ENCODE data around the gene KRTAP12-2.

The KRTAP12-2 gene

GRCh38 chr21:44708213-44708865 lies 41.6 kb upstream of the KRTAP12-2 start:
- no peaks in the 10 kb centered on the region for H3K27me3 ChIP-seq (ENCODE audit: insufficient read depth, low read depth, severe bottlenecking)
- 0 out of 2 replicates have a peak overlapping the region, but pooled peaks have one; percentile 7 for H3K27ac ChIP-seq

GRCh38 chr21:44706706-44707581 lies 40.2 kb upstream of the KRTAP12-2 start:
- Histone ChIP-seq H3K27me3 (ENCODE audit: insufficient read depth, low read depth, severe bottlenecking) (no peaks in the 10 kb centered on the region), H3K27ac (no peak overlapping the region), H3K9me3 (ENCODE audit: severe bottlenecking) (no peaks in the 10 kb centered on the region), H3K4me3 (ENCODE audit: low read depth, low read length) (no peak overlapping the region), H3K36me3 (no peaks in the 10 kb centered on the region)
- TF ChIP-seq CTCF (IDR thresholded peaks at IDR 0.05; ENCODE audit: low read depth, low read length), result no peak
- DNase-seq, result peak; percentile 6

More at GRCh38 chr21:44708213-44708865, 41.6 kb upstream of the KRTAP12-2 start:
- DNase-seq, result peak; percentile 10
- Histone ChIP-seq H3K9me3 (ENCODE audit: severe bottlenecking) (no peaks in the 10 kb centered on the region), H3K4me3 (ENCODE audit: low read depth, low read length) (no peak overlapping the region), H3K36me3 (no peaks in the 10 kb centered on the region)
- TF ChIP-seq CTCF (IDR thresholded peaks at IDR 0.05; ENCODE audit: low read depth, low read length), result no peak

- no peaks in the 10 kb centered on the region for H3K36me3 ChIP-seq
- no peak overlapping the region for H3K4me3 ChIP-seq (ENCODE audit: low read depth, low read length)
- no peak for TF ChIP-seq CTCF (IDR thresholded peaks at IDR 0.05; ENCODE audit: low read depth, low read length)
- H3K27ac ChIP-seq, result no peak overlapping the region
- H3K27me3 ChIP-seq (ENCODE audit: insufficient read depth, low read depth, severe bottlenecking), result no peaks in the 10 kb centered on the region
- DNase-seq, result peak; percentile 5
- H3K9me3 ChIP-seq (ENCODE audit: severe bottlenecking), result no peaks in the 10 kb centered on the region
Measured at GRCh38 chr21:44706026-44706705, 39.4 kb upstream of the KRTAP12-2 start.

- Histone ChIP-seq H3K27me3 (ENCODE audit: insufficient read depth, low read depth, severe bottlenecking) (no peaks in the 10 kb centered on the region), H3K36me3 (no peaks in the 10 kb centered on the region), H3K27ac (peak overlapping the region; percentile 27), H3K4me3 (ENCODE audit: low read depth, low read length) (no peak overlapping the region), H3K9me3 (ENCODE audit: severe bottlenecking) (no peaks in the 10 kb centered on the region)
- no peak for TF ChIP-seq CTCF (IDR thresholded peaks at IDR 0.05; ENCODE audit: low read depth, low read length)
- peak; percentile 42 for DNase-seq
Measured at GRCh38 chr21:44704636-44705001, 37.9 kb upstream of the KRTAP12-2 start.

- DNase-seq, result peak; percentile 11
- Histone ChIP-seq H3K27me3 (ENCODE audit: insufficient read depth, low read depth, severe bottlenecking) (no peaks in the 10 kb centered on the region), H3K27ac (peak overlapping the region; percentile 27), H3K9me3 (ENCODE audit: severe bottlenecking) (no peaks in the 10 kb centered on the region), H3K4me3 (ENCODE audit: low read depth, low read length) (no peak overlapping the region), H3K36me3 (no peaks in the 10 kb centered on the region)
- no peak for TF ChIP-seq CTCF (IDR thresholded peaks at IDR 0.05; ENCODE audit: low read depth, low read length)
Measured at GRCh38 chr21:44703731-44704635, 37.3 kb upstream of the KRTAP12-2 start.
